ENCODE data around the gene BDKRB2.

The BDKRB2 gene

DNA sequence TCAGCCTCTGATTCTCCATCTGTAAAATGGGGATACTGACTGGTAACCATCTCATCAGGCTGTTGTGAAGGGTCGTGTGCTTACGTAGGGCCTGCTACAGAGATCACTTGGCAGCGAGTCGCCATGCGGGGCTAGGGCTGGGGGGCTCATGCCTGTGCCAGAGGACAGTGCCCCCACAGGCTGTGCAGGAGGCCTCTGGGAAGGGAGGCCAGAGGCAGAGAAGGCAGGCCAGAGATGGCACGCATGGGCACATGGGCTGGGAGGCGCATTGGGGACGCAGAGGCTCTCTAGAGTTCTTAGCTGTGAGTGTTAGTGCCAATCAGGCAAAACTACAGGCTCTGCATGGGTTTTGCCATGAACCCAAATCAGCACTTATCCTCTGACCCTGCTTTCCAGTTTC is 3.5 kb upstream of the BDKRB2 start:
- no peak for DNase-seq (ENCODE audit: extremely low read depth, insufficient read length)
- Histone ChIP-seq H3K4me3 (replicated peaks; ENCODE audit: low read depth, low read length) (no peak overlapping the region), H3K27me3 (replicated peaks; ENCODE audit: control insufficient read depth, insufficient read depth, low read length) (peaks cover 4% of the 10 kb centered on the region), H3K36me3 (ENCODE audit: control insufficient read depth, insufficient read depth, low read length) (no peaks in the 10 kb centered on the region)
- TF ChIP-seq, protein P1, sequence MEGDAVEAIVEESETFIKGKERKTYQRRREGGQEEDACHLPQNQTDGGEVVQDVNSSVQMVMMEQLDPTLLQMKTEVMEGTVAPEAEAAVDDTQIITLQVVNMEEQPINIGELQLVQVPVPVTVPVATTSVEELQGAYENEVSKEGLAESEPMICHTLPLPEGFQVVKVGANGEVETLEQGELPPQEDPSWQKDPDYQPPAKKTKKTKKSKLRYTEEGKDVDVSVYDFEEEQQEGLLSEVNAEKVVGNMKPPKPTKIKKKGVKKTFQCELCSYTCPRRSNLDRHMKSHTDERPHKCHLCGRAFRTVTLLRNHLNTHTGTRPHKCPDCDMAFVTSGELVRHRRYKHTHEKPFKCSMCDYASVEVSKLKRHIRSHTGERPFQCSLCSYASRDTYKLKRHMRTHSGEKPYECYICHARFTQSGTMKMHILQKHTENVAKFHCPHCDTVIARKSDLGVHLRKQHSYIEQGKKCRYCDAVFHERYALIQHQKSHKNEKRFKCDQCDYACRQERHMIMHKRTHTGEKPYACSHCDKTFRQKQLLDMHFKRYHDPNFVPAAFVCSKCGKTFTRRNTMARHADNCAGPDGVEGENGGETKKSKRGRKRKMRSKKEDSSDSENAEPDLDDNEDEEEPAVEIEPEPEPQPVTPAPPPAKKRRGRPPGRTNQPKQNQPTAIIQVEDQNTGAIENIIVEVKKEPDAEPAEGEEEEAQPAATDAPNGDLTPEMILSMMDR (IDR thresholded peaks at IDR 0.05; ENCODE audit: insufficient read depth, low read length, poor library complexity, severe bottlenecking), result no peak

DNA sequence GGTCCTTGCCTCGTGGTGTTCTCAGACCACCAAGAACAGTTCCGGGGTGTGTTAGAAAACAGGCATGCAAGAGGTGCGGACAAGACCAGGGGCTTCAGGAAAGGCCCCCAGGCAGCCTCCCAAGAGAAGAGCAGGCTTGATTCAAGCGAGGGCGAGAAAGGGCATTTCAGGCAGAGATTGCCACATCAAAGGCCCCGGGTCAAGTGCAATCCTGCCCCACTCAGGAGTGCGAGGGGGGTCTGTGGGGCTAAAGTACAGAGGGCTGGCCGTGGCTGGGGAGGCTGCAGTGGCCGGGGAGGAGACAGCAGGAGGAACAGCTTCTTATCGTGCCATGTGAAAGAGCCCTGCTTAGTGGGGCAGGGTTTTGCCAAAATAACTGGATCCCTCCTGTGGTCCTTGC is 2.7 kb upstream of the BDKRB2 start:
- Histone ChIP-seq H3K4me3 (replicated peaks; ENCODE audit: low read depth, low read length) (no peak overlapping the region), H3K27me3 (replicated peaks; ENCODE audit: control insufficient read depth, insufficient read depth, low read length) (peaks cover 4% of the 10 kb centered on the region), H3K36me3 (ENCODE audit: control insufficient read depth, insufficient read depth, low read length) (no peaks in the 10 kb centered on the region)
- TF ChIP-seq, protein P1 (IDR thresholded peaks at IDR 0.05; ENCODE audit: insufficient read depth, low read length, poor library complexity, severe bottlenecking), result no peak
- no peak for DNase-seq (ENCODE audit: extremely low read depth, insufficient read length)

DNA sequence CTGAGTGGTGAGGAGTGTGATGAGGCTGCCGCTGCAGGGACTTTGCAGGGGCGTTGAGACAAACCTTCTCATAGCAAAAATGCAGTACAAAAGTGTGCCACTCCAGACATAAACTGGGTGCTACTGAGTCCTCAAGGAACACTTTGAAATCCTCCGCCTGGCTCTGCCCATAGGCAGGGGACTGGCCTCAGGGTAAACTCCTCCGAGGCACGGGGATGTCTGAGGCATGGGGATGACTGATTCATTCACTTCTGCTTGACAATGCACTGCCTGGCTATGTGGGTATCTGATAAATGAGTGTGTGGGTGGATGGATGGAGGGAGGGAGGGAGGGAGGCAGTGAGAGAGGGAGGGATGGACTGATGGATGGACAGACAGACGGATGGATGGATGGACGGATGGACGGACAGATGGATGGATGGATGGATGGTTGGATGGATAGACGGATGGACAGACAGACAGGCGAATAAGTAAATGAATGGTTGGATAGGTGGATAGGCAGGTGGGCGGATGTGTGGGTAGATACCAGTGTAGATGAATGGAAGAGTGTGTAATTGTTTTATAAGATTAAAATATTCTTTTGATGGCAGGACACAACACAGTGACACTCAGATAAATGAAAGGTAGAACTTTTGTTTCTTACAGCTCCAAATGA is 2.1 kb upstream of the BDKRB2 start:
- TF ChIP-seq, protein P1 (IDR thresholded peaks at IDR 0.05; ENCODE audit: insufficient read depth, low read length, poor library complexity, severe bottlenecking), result no peak
- peaks cover 4% of the 10 kb centered on the region for H3K27me3 ChIP-seq (replicated peaks; ENCODE audit: control insufficient read depth, insufficient read depth, low read length)
- H3K36me3 ChIP-seq (ENCODE audit: control insufficient read depth, insufficient read depth, low read length), result no peaks in the 10 kb centered on the region
- no peak overlapping the region for H3K4me3 ChIP-seq (replicated peaks; ENCODE audit: low read depth, low read length)
- no peak for DNase-seq (ENCODE audit: extremely low read depth, insufficient read length)

DNA sequence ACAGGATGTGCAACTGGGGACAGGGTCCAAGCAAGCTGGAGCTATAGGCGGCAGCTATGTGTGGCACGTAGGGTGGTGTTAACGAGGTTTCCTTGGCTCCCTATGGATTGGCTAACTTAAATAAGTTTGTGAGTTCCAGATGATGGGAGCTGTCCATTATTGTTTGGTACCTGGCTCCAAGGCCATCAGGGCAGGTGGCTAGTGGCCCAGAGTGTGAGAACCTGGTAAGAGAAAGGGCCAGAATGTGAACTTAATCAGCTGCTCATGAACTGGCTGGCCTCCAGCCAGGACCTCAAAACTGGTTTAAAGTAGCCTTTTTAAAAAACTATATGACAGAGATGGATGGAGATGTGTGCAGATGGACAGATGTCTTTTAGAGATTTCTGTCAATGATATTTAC is 1.5 kb upstream of the BDKRB2 start:
- no peak for DNase-seq (ENCODE audit: extremely low read depth, insufficient read length)
- Histone ChIP-seq H3K4me3 (replicated peaks; ENCODE audit: low read depth, low read length) (no peak overlapping the region), H3K36me3 (ENCODE audit: control insufficient read depth, insufficient read depth, low read length) (no peaks in the 10 kb centered on the region), H3K27me3 (replicated peaks; ENCODE audit: control insufficient read depth, insufficient read depth, low read length) (peaks cover 4% of the 10 kb centered on the region)
- TF ChIP-seq, protein P1 (IDR thresholded peaks at IDR 0.05; ENCODE audit: insufficient read depth, low read length, poor library complexity, severe bottlenecking), result no peak

GRCh38 chr14:96203635-96204034 is 1.0 kb upstream of the BDKRB2 start:
- H3K27me3 ChIP-seq (replicated peaks; ENCODE audit: control insufficient read depth, insufficient read depth, low read length), result peaks cover 4% of the 10 kb centered on the region
- TF ChIP-seq, protein P1 (IDR thresholded peaks at IDR 0.05; ENCODE audit: insufficient read depth, low read length, poor library complexity, severe bottlenecking), result no peak
- H3K36me3 ChIP-seq (ENCODE audit: control insufficient read depth, insufficient read depth, low read length), result no peaks in the 10 kb centered on the region
- no peak overlapping the region for H3K4me3 ChIP-seq (replicated peaks; ENCODE audit: low read depth, low read length)
- DNase-seq (ENCODE audit: extremely low read depth, insufficient read length), result no peak
